ENCODE results near the gene CHI3L2.

- TF ChIP-seq POLR2A (IDR thresholded peaks at IDR 0.05) (no peak), CTCF (IDR thresholded peaks at IDR 0.05) (no peak)
Observed at GRCh38 chr1:111202366-111202706, 25.2 kb upstream of the CHI3L2 start.
